OCI-LY7 (cell line): ENCODE measurements around the gene TVP23A. TPM values are rescaled to one million over a fixed set of nuclear protein-coding genes. Genes with fewer than 3 reads are reported as not detected.
A peak's percentile ranks its signal among the peaks of the same experiment; 100 is the strongest.

ENCODE experiments used
- BruUV-seq: library from RNA; stranded (reverse); fragments of 400-500 nt; replicated peaks from 2 replicates; lab custom pipeline; 2021; lab: Mats Ljungman, UMichigan
- CTCF ChIA-PET: fragments of 300-600 bp; sonication (Branson Sonifier 250); formaldehyde crosslinking; loops from one replicate; lab custom pipeline; 2022; ENCODE audit warnings: antibody characterized with exemption; ENCODE audit not compliant: unreplicated experiment; lab: Charles Lee
- POLR2A ChIA-PET: fragments of 300-600 bp; sonication (Branson Sonifier 250); formaldehyde crosslinking; loops from one replicate; lab custom pipeline; 2022; ENCODE audit warnings: antibody characterized with exemption; lab: Charles Lee
- DNase-seq: peaks from one replicate; pipeline ENCODE4 v3.0.0-alpha.2; 2015; ENCODE audit warnings: low spot score
- H2AFZ ChIP-seq: fragments of 200-600 bp; sonication (generic), shearing (Covaris generic); 2 replicates; pipeline ENCODE4 v1.6.1; 2014; ENCODE audit warnings: mild to moderate bottlenecking, antibody characterized with exemption, low read length, moderate library complexity
- H3K27ac ChIP-seq: fragments of 200-600 bp; sonication (generic); 2 replicates; pipeline ENCODE4 v1.5.1; 2014; ENCODE audit warnings: mixed run types, low read depth, mild to moderate bottlenecking, moderate library complexity, low read length, inconsistent platforms; ENCODE audit not compliant: poor library complexity, severe bottlenecking
- H3K36me3 ChIP-seq: fragments of 200-600 bp; sonication (generic); 2 replicates; pipeline ENCODE4 v1.6.1; 2014; ENCODE audit warnings: mild to moderate bottlenecking, antibody characterized with exemption, low read length, moderate library complexity, mixed read lengths; ENCODE audit not compliant: insufficient read depth
- H3K4me1 ChIP-seq: fragments of 200-600 bp; sonication (generic); 2 replicates; pipeline ENCODE4 v1.5.1; 2014; ENCODE audit warnings: mild to moderate bottlenecking, low read length; ENCODE audit not compliant: insufficient read depth, poor library complexity, severe bottlenecking
- H3K4me2 ChIP-seq: fragments of 200-600 bp; sonication (generic); 2 replicates; pipeline ENCODE4 v1.6.1; 2014; ENCODE audit warnings: mild to moderate bottlenecking, low read length
- H3K4me3 ChIP-seq: fragments of 200-600 bp; sonication (generic); 2 replicates; pipeline ENCODE4 v1.5.1; 2014; ENCODE audit warnings: mild to moderate bottlenecking, low read depth, low read length; ENCODE audit not compliant: poor library complexity, severe bottlenecking
- H3K79me2 ChIP-seq: fragments of 200-600 bp; sonication (generic); 2 replicates; pipeline ENCODE4 v1.6.1; 2016; ENCODE audit warnings: low read depth, mild to moderate bottlenecking, low read length, moderate library complexity, mixed read lengths; ENCODE audit not compliant: insufficient read depth
- H3K9me2 ChIP-seq: fragments of 200-600 bp; sonication (generic); 2 replicates; pipeline ENCODE4 v1.6.1; 2016; ENCODE audit warnings: mild to moderate bottlenecking, low read length, mixed read lengths; ENCODE audit not compliant: insufficient read depth
- H3K9me3 ChIP-seq: fragments of 200-600 bp; sonication (generic); 2 replicates; pipeline ENCODE4 v1.6.1; 2014; ENCODE audit warnings: mild to moderate bottlenecking, mixed run types, low read length, mixed read lengths
- H4K20me1 ChIP-seq: fragments of 200-600 bp; sonication (generic); 2 replicates; pipeline ENCODE4 v1.6.1; 2014; ENCODE audit warnings: mild to moderate bottlenecking, antibody characterized with exemption, low read length, moderate library complexity, mixed read lengths; ENCODE audit not compliant: insufficient read depth
- CTCF ChIP-seq: fragments of 200-600 bp; sonication (generic); conservative IDR thresholded peaks from 2 replicates; pipeline ENCODE4 v1.5.1; 2014; ENCODE audit warnings: mild to moderate bottlenecking, antibody characterized with exemption, low read length, moderate library complexity, mixed read lengths
- EZH2phosphoT487 ChIP-seq: fragments of 200-600 bp; sonication (generic); IDR thresholded peaks from 2 replicates; pipeline ENCODE4 v1.6.1; 2018; ENCODE audit warnings: low read depth, borderline replicate concordance, mild to moderate bottlenecking, mixed run types, antibody characterized with exemption, low read length, moderate library complexity, mixed read lengths
- intact Hi-C: fragments of 100-400 bp; cut with micrococcal nuclease; formaldehyde crosslinking; loops from one replicate; pipeline ENCODE4 v1.10.0; 2022; ENCODE audit not compliant: unreplicated experiment
- total RNA-seq, 2 experiments: library from RNA; depleted of rRNA in 1 of 2; stranded (reverse); fragments of >200 nt in 1 of 2; shearing (Covaris generic) in 1 of 2; gene quantifications; 2 replicates each; pipeline ENCODE4 v1.2.3, GENCODE V29; 2014 to 2022

Gene TVP23A
- total RNA-seq, 2 experiments from 2014 or later = 0.57 TPM; not detected in 1

GRCh38 chr16:10738231-10739077 is 80.1 kb downstream of the TVP23A start:
- POLR2A ChIA-PET = interaction anchor here (0.6 to 1.6 kb wide), 4 partner anchors 181 to 1586 kb away, joined by 3 to 5 read pairs (median 3); no protein-coding TSS in a partner anchor
- BruUV-seq = no TSS peak
- no peak overlapping the region for H3K4me3 ChIP-seq

GRCh38 chr16:10737068-10737625 is 81.4 kb downstream of the TVP23A start:
- H3K4me1 ChIP-seq = peaks cover 34% of the 10 kb centered on the region

More at GRCh38 chr16:10738231-10739077, 80.1 kb downstream of the TVP23A start:
- intact Hi-C loops = loop anchor here (5.0 kb wide), 2 partner anchors 351 to 481 kb away; partner anchors contain the start of gene ATF7IP2
- Histone ChIP-seq H3K36me3 (no peaks in the 10 kb centered on the region), H3K9me2 (no peaks in the 10 kb centered on the region), H3K4me2 (peak overlapping the region; percentile 71), H4K20me1 (no peaks in the 10 kb centered on the region), H3K4me1 (peaks cover 47% of the 10 kb centered on the region), H3K79me2 (no peaks in the 10 kb centered on the region), H3K27ac (peak overlapping the region; percentile 62), H3K9me3 (no peaks in the 10 kb centered on the region), H2AFZ (peak overlapping the region; percentile 97)
- TF ChIP-seq CTCF (no peak), EZH2phosphoT487 (no peak)
- CTCF ChIA-PET = no interaction called here
- DNase-seq = peak; percentile 27

More at GRCh38 chr16:10737068-10737625, 81.4 kb downstream of the TVP23A start:
- ChIA-PET POLR2A (interaction anchor here (0.6 to 1.6 kb wide), 5 partner anchors 14 to 1771 kb away, joined by 3 to 5 read pairs (median 3); no protein-coding TSS in a partner anchor), CTCF (interaction anchor here (0.6 to 1.2 kb wide), 3 partner anchors 199 to 222 kb away, joined by 3 to 5 read pairs (median 3); no protein-coding TSS in a partner anchor)
- Histone ChIP-seq H3K4me2 (peak overlapping the region; percentile 71), H3K4me3 (peak overlapping the region; percentile 52), H4K20me1 (no peaks in the 10 kb centered on the region), H3K79me2 (no peaks in the 10 kb centered on the region), H2AFZ (peak overlapping the region; percentile 97), H3K9me3 (no peaks in the 10 kb centered on the region), H3K27ac (peak overlapping the region; percentile 62), H3K9me2 (no peaks in the 10 kb centered on the region), H3K36me3 (no peaks in the 10 kb centered on the region)
- no peak for TF ChIP-seq EZH2phosphoT487
- peak; percentile 98 for TF ChIP-seq CTCF
- peak; percentile 86 for DNase-seq
- intact Hi-C loops = loop anchor here (1.0 to 5.0 kb wide), 5 partner anchors 182 to 480 kb away; partner anchors contain the start of gene ATF7IP2
- BruUV-seq = no TSS peak
